ENCODE measurements around the gene MATR3.

MATR3 gene

GRCh38 chr5:139272471-139273321, 20.8 kb upstream of the MATR3 start:
- DNase-seq (ENCODE audit: low spot score) = no peak

- no peak for DNase-seq (ENCODE audit: low spot score)
Observed at GRCh38 chr5:139273322-139273571, 20.3 kb upstream of the MATR3 start.

DNA sequence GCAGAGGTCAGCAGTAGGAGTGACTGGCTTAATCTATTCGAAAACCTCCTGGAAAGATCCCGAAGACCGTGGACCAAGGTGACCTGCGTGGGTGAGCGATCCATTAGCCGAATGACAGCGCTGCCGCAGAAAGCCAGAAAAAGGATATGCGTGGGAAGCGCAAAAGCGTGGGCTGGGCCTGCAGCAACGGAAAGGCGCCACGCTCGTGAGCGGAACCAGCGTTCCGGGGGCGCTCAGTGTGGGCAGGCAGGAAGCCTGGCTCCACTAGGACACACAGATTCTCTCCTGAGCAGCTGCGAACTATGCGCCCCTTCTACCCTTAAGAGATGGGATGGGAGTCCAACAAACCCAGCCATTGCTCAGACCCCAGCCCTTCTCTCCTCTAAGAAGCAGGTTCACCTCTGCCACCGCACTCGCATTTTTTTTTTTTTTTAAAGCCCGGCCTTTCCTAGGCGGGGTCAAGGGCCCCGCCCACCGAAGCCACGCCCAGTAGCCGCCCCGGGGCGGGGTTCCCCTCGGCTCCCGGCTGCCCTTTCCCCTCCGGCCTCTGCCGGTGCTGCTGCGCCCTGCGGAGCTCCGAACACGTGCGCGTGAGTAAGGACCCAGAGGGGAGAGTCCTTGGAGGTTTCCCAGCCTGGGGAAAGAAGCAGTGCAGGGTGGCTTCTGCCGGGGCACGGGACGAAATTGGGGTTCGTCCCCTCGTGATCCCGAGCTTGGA, 19.8 kb upstream of the MATR3 start:
- peak; percentile 99 for DNase-seq (ENCODE audit: low spot score)

DNA sequence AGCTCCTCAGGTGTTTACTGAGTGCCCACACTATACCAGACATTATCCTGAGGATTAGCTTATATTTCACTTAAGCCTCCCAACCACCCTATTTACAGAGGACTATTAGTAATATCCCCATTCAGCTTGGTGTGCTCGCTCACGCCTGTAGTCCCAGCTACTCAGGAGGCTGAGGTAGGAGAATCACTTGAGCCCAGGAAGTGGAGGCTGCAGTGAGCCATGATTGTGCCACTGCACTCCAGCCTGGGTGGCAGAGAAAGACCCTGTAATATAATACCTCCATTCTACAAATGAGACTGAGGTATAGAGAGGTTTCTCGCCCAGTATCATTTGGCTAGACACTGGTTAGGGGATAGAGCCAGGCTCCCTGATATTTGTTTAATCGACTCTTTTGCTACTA, 18.0 kb upstream of the MATR3 start:
- DNase-seq (ENCODE audit: low spot score) = no peak

GRCh38 chr5:139275956-139276355, 17.6 kb upstream of the MATR3 start:
- DNase-seq (ENCODE audit: low spot score) = no peak

- no peak for DNase-seq (ENCODE audit: low spot score)
Observed at GRCh38 chr5:139276426-139276825, 17.1 kb upstream of the MATR3 start.

GRCh38 chr5:139277171-139277570, 16.4 kb upstream of the MATR3 start:
- DNase-seq (ENCODE audit: low spot score) = no peak

GRCh38 chr5:139278540-139279274, 14.8 kb upstream of the MATR3 start:
- no peak for DNase-seq (ENCODE audit: low spot score)

GRCh38 chr5:139282197-139282557, 11.4 kb upstream of the MATR3 start:
- no peak for DNase-seq (ENCODE audit: low spot score)

GRCh38 chr5:139283252-139284166, 10.0 kb upstream of the MATR3 start:
- DNase-seq (ENCODE audit: low spot score) = no peak

DNA sequence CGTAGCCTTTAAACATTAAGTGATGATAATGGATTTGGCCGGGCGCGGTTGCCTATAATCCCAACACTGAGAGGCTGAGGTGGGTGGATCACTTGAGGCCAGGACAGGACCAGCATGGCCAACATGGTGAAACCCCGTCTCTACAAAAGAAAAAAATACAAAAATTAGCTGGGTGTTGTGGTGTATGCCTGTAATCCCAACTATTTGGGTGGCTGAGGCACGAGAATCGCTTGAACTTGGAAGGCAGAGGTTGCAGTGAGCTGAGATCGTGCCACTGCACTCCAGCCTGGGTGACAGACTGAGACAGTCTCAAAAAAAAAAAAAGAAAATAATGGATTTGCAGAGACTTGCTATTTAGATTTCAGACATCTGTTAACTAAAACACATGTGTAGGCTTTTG, 9.2 kb upstream of the MATR3 start:
- DNase-seq (ENCODE audit: low spot score) = no peak

DNA sequence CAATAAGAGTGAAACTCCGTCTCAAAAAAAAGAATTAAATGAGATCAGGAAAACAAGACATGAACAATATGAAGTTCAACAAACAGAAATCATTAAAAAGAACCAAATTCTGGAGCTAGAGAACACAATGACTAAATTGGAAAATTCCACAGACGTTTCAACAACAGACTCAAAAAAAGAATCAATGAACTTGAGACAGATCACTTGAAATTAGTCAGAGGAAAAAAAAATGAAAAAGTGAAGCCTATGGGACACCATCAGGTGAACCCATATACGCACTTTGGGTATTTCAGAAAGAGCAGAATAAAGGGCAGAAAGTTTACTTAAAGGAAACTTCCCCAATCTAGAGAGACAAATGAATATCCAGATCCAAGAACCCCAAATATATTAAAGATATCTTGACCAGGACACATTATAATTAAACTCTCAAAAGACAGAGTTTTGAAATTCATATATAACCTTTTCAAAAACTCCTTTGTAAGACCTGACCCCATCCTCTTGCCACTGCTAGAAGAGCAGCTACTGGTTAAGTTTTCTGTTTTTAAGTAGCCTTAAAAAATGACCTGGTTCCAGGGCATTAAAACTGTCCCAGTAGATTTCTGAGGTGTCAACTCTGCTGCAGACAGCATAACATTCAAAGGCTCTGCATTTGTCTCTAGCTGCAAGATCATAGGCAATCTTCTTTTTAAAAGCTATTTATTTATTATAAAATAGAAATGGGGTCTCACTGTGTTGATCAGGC, 7.7 kb upstream of the MATR3 start:
- DNase-seq (ENCODE audit: low spot score) = no peak

- DNase-seq (ENCODE audit: low spot score) = no peak
Observed at GRCh38 chr5:139287890-139288635, 5.5 kb upstream of the MATR3 start.

DNA sequence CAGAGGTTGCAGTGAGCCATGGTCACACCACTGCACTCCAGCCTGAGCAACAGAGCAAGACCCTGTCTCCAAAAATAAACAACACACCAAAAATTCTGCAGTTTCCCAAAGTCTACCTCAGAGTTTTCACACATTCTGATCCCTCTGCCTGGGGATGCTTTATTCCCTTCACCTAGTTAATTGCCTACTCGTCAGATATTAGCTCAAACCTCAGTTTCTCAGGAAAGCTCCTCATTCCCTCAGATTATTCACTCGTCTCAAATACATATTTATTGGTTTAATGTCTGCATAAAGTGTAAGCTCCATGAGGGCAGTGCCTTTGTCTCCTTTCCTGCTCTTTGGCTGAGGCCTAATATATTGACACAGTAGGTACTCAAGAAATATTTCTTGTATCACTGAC, 2.5 kb upstream of the MATR3 start:
- no peak for DNase-seq (ENCODE audit: low spot score)

- DNase-seq (ENCODE audit: low spot score) = no peak
Observed at GRCh38 chr5:139293202-139293506, 386 bp upstream of the MATR3 start.

- peak; percentile 79 for DNase-seq (ENCODE audit: low spot score)
Observed at GRCh38 chr5:139294374-139295165, 1.0 kb downstream of the MATR3 start.

DNA sequence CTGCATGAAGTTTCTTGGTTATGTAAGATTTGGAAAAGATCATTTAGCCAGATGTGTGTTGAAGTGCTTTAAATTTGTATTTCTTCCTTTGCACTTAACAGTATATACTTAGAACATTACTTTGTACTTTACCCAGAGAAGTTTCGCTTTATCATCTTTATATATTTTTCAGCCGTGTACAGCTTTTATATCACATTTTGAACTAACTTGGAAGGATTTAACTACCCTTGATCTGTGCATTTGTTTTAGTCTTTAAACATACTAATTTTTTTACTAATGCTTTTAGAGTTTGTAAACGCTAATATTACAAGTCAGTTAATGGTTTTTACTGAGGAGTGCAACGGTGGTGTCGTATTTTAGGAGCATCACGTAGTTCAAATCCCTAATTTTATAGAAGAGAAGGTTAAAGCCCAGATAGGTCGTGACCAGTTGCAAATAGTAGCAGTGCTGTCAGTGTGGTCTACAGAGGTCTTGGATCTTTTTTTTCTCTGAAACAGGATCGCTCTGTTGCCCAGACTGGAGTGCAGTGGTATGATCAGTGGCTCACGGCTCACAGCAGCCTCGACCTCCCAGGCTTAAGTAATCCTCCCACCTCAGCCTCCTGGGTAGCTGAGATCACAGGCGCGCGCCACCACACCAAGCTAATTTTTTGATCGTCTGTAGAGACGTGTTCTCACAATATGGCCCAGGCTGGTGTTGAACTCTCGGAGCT, 2.0 kb downstream of the MATR3 start:
- DNase-seq (ENCODE audit: low spot score) = no peak

DNA sequence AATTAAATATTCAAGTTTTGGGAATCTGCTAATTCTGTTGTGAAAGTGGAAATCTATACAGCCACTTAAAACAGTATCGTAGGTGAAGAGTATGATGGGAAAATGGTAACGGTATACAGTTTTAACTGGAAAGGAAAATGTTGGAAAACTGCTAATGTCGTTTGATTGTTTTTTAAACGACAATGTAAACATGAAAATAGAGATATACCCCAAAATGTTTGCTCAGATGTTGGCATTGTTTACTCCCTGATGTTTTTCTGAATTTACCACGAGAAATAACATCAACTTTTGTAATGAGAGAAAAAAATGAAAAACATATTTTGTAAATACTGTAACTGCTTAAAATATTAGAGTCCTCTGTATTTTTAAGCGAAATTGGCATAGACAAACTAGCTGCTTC, 2.7 kb downstream of the MATR3 start:
- no peak for DNase-seq (ENCODE audit: low spot score)

DNA sequence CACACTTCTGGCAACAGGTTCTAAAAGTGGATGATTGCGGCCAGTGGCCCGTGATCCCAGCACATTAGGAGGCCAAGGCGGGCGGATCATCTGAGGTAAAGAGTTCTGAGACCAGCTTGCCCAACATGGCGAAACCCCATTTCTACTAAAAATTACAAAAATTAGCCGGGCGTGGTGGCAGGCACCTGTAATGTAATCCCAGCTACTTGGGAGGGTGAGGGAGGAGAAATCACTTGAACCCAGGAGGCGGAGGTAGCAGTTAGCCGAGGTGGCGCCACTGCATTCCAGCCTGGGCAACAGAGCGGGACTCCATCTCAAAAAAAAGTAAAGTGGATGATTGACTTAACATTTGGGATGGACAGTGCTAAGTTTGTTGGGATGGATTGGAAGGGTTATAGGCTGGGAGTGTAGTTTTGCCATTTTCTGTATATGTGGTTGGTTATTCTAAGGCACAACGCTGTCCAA, 3.4 kb downstream of the MATR3 start:
- no peak for DNase-seq (ENCODE audit: low spot score)

All from GM03348 (cell line).